ENCODE results near the gene ASTL. TPM values are rescaled to one million over a fixed set of nuclear protein-coding genes. Genes with fewer than 3 reads are reported as not detected.

ASTL gene
- total and polyA plus RNA-seq, 2 experiments from 2014 or later = not detected

GRCh38 chr2:96181529-96181928 is 43.2 kb upstream of the ASTL start:
- peaks cover 19% of the 10 kb centered on the region for H3K36me3 ChIP-seq
- no peaks in the 10 kb centered on the region for H3K9me3 ChIP-seq (ENCODE audit: low read depth)
- DNase-seq (ENCODE audit: low read depth in 1 of 2, low spot score in 1 of 2) = no peak
- H3K4me3 ChIP-seq = no peak overlapping the region
- H3K27ac ChIP-seq = no peak overlapping the region
- peaks cover 8% of the 10 kb centered on the region for H3K4me1 ChIP-seq (ENCODE audit: low read depth)
- no peaks in the 10 kb centered on the region for H3K27me3 ChIP-seq
- no peak for TF ChIP-seq CTCF (IDR thresholded peaks at IDR 0.05; ENCODE audit: low read depth, low read length)

DNA sequence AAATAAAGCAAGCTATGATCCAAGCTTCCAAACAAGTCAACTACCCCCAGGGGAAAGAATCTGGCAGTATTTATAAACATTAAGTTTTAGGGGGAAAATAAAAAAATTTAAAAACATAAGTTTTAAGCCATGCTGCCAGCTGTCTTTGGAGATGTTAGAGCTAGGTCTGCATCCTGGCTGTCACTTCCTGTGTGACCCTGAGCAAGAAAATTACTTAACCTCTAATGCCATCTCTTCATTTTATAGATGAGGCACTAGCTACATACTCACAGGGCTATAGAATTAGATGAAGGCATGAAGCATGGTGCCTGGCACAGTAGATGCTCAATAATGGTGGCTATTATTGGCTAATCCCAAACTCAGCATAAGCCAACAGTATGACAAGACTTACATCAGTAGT is 42.2 kb upstream of the ASTL start:
- peaks cover 13% of the 10 kb centered on the region for H3K36me3 ChIP-seq
- H3K4me1 ChIP-seq (ENCODE audit: low read depth) = no peaks in the 10 kb centered on the region
- no peak for DNase-seq (ENCODE audit: low read depth in 1 of 2, low spot score in 1 of 2)
- no peak for TF ChIP-seq CTCF (IDR thresholded peaks at IDR 0.05; ENCODE audit: low read depth, low read length)
- no peaks in the 10 kb centered on the region for H3K9me3 ChIP-seq (ENCODE audit: low read depth)
- no peak overlapping the region for H3K4me3 ChIP-seq
- H3K27me3 ChIP-seq = no peaks in the 10 kb centered on the region
- H3K27ac ChIP-seq = no peak overlapping the region

DNA sequence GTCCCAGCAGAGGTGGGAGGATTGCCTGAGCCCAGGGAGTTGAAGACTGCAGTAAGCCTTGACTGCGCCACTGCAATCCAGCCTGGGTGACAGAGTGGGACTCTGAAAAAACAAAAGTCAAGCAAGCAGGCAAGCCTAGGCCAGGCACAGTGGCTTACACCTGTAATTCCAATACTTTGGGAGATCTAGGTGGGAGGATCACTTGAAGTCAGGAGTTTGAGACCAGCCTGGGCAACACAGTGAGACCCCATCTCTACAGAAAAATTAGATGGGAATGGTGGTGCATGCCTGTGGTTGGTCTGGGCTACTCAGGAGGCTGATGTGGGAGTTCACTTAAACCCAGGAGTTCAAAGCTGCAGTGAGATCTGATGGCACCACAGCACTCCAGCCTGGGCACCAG is 41.7 kb upstream of the ASTL start:
- no peaks in the 10 kb centered on the region for H3K4me1 ChIP-seq (ENCODE audit: low read depth)
- no peak for TF ChIP-seq CTCF (IDR thresholded peaks at IDR 0.05; ENCODE audit: low read depth, low read length)
- H3K36me3 ChIP-seq = peaks cover 9% of the 10 kb centered on the region
- H3K4me3 ChIP-seq = no peak overlapping the region
- H3K9me3 ChIP-seq (ENCODE audit: low read depth) = no peaks in the 10 kb centered on the region
- no peaks in the 10 kb centered on the region for H3K27me3 ChIP-seq
- no peak overlapping the region for H3K27ac ChIP-seq
- DNase-seq (ENCODE audit: low read depth in 1 of 2, low spot score in 1 of 2) = no peak

- Histone ChIP-seq H3K27ac (no peak overlapping the region), H3K9me3 (ENCODE audit: low read depth) (no peaks in the 10 kb centered on the region), H3K4me3 (no peak overlapping the region), H3K27me3 (no peaks in the 10 kb centered on the region), H3K4me1 (ENCODE audit: low read depth) (no peaks in the 10 kb centered on the region), H3K36me3 (no peaks in the 10 kb centered on the region)
- DNase-seq (ENCODE audit: low read depth in 1 of 2, low spot score in 1 of 2) = peak; percentile 28 to 70
- TF ChIP-seq CTCF (IDR thresholded peaks at IDR 0.05; ENCODE audit: low read depth, low read length) = no peak
Measured at GRCh38 chr2:96176661-96177060, 38.4 kb upstream of the ASTL start.

DNA sequence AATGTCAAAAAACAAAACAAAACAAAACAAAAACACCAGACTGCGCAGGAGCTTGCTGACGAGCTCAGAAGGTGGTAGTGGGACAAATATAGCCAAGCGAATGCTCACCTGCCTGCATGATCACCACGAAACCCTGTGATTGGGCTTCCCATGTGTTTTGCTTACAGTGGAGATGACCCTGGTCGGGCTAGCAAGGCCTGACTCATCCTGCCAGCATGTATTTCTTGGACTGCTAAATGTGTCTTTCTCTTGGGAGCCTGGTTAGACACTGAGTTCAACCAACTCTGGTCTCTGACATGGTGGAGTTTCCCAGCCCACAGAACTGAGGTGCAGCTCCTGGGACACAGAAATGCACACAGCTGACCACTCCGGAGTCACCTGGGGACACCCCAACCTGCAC is 37.6 kb upstream of the ASTL start:
- H3K4me1 ChIP-seq (ENCODE audit: low read depth) = no peaks in the 10 kb centered on the region
- H3K27me3 ChIP-seq = no peaks in the 10 kb centered on the region
- H3K36me3 ChIP-seq = no peaks in the 10 kb centered on the region
- no peak overlapping the region for H3K4me3 ChIP-seq
- no peaks in the 10 kb centered on the region for H3K9me3 ChIP-seq (ENCODE audit: low read depth)
- peak in 1 of 2 donors; percentile 25 for DNase-seq (ENCODE audit: low read depth in 1 of 2, low spot score in 1 of 2)
- no peak overlapping the region for H3K27ac ChIP-seq
- TF ChIP-seq CTCF (IDR thresholded peaks at IDR 0.05; ENCODE audit: low read depth, low read length) = no peak
